OCI-LY3 (cell line): ENCODE results near the gene SERPING1.

Experiments
- H2AFZ ChIP-seq: fragments of 200-600, 300-600 bp; shearing (Covaris generic); 2 replicates; pipeline ENCODE4 v1.6.0; 2014; ENCODE audit warnings: antibody characterized with exemption, low read depth, low read length
- H3K27ac ChIP-seq: fragments of 200-600, 300-600 bp; sonication (generic); 2 replicates; pipeline ENCODE4 v1.5.1; 2014; ENCODE audit warnings: mild to moderate bottlenecking, low read length, moderate library complexity, mixed read lengths
- H3K27me3 ChIP-seq: fragments of 200-600, 300-600 bp; sonication (generic); 2 replicates; pipeline ENCODE4 v1.6.1; 2014; ENCODE audit warnings: low read depth, low read length, mixed read lengths
- H3K36me3 ChIP-seq: fragments of 200-600, 300-600 bp; sonication (generic); replicated peaks from 2 replicates; pipeline ENCODE3; 2014; ENCODE audit warnings: low read depth, low read length, mixed read lengths
- H3K4me1 ChIP-seq: fragments of 300-600, 200-600 bp; sonication (generic); 2 replicates; pipeline ENCODE4 v1.6.1; 2014; ENCODE audit warnings: low read length, mixed read lengths
- H3K4me2 ChIP-seq: fragments of 200-600, 300-600 bp; sonication (generic); 2 replicates; pipeline ENCODE4 v1.6.1; 2014; ENCODE audit warnings: low read length, mixed read lengths
- H3K4me3 ChIP-seq: fragments of 300-600, 200-600 bp; sonication (generic); 2 replicates; pipeline ENCODE4 v1.5.1; 2014; ENCODE audit warnings: antibody characterized with exemption, mild to moderate bottlenecking, low read length, moderate library complexity
- H3K79me2 ChIP-seq: fragments of 300-600, 200-600 bp; shearing (Covaris generic); 2 replicates; pipeline ENCODE4 v1.6.1; 2014; ENCODE audit warnings: mild to moderate bottlenecking, low read length, mixed read lengths
- H3K9ac ChIP-seq: fragments of 300-600, 200-600 bp; shearing (Covaris generic); 2 replicates; pipeline ENCODE4 v1.6.0; 2014; ENCODE audit warnings: mild to moderate bottlenecking, low read length, moderate library complexity
- H3K9me3 ChIP-seq: fragments of 200-600, 300-600 bp; shearing (Covaris generic); 2 replicates; pipeline ENCODE4 v1.6.1; 2014; ENCODE audit warnings: low read length, mixed read lengths; ENCODE audit not compliant: insufficient read depth
- H4K20me1 ChIP-seq: fragments of 200-600, 300-600 bp; sonication (generic); 2 replicates; pipeline ENCODE4 v1.6.1; 2016; ENCODE audit warnings: low read length, mixed read lengths; ENCODE audit not compliant: insufficient read depth
- CTCF ChIP-seq: fragments of 200-600, 300-600 bp; sonication (generic); IDR thresholded peaks from 2 replicates; pipeline ENCODE4 v1.5.1; 2014; ENCODE audit warnings: antibody characterized with exemption, low read length, low read depth
- EZH2phosphoT487 ChIP-seq: fragments of 200-600 bp; shearing (Covaris generic); IDR thresholded peaks from 2 replicates; pipeline ENCODE4 v1.6.1; 2018; ENCODE audit warnings: antibody characterized with exemption, mixed run types, low read depth

SERPING1 gene

DNA sequence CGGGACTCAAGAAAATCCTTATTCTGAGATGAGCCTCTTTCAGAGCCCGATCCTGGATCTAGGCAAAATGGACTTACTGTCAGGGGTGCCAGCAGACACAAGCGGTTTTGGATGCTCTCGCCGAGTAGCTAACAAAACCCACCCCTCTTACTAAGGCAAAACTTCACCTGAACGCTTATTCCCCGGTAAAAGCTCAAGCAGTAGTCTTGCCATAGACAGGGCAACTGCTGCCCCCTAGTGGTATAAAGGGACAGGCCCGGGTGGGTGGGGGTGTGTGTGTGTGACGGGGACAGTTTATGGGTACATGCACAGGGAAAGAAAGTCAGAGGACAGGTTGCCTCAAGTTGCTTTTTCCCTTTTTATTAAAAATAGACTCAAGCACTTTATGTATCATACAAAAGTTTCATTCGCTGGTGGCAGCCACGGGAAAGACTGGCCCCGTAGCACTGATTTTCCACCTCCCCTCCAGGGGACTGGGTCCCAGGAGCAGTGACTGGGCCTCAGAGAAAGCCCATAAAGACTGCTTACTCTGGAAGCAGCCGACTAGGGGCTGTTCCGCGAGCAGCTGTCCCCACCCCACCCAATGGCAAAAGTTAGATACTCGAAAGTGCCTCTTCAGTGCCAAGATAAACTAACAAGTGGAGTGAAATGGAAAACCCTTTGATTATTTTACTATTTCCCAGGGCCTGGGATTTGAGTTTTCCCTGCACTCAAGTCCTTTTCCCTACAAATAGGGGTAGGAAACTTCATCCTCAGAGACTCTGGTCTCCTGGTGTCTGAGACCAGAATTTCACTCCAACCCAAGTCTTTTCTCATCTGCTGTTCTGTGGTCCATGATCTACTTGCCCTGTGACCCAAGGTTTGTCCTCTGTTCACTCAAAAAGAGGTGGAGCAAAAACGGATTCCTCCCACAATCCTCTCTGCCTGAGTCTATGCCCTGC, 47.5 kb downstream of the SERPING1 start:
- TF ChIP-seq EZH2phosphoT487 (no peak), CTCF (peak; percentile 96)
- Histone ChIP-seq H3K9me3 (no peaks in the 10 kb centered on the region), H3K27ac (no peak overlapping the region), H2AFZ (peak overlapping the region; percentile 49), H3K36me3 (no peaks in the 10 kb centered on the region), H3K4me3 (peak overlapping the region; percentile 68), H3K79me2 (no peaks in the 10 kb centered on the region), H3K9ac (peak overlapping the region; percentile 41), H4K20me1 (no peaks in the 10 kb centered on the region), H3K27me3 (peaks cover 35% of the 10 kb centered on the region), H3K4me2 (peak overlapping the region; percentile 81), H3K4me1 (peaks cover 46% of the 10 kb centered on the region)

- Histone ChIP-seq H3K27me3 (peaks cover 35% of the 10 kb centered on the region), H3K4me1 (peaks cover 41% of the 10 kb centered on the region), H3K36me3 (no peaks in the 10 kb centered on the region), H3K4me2 (no peak overlapping the region), H3K9ac (no peak overlapping the region), H3K4me3 (no peak overlapping the region), H3K9me3 (no peaks in the 10 kb centered on the region), H2AFZ (no peak overlapping the region), H3K27ac (no peak overlapping the region), H3K79me2 (no peaks in the 10 kb centered on the region), H4K20me1 (no peaks in the 10 kb centered on the region)
- TF ChIP-seq CTCF (no peak), EZH2phosphoT487 (no peak)
Measured at GRCh38 chr11:57645689-57646085, 48.2 kb downstream of the SERPING1 start.

GRCh38 chr11:57646194-57646798, 48.8 kb downstream of the SERPING1 start:
- H3K79me2 ChIP-seq: no peaks in the 10 kb centered on the region
- peaks cover 35% of the 10 kb centered on the region for H3K4me1 ChIP-seq
- no peak overlapping the region for H3K27ac ChIP-seq
- peaks cover 35% of the 10 kb centered on the region for H3K27me3 ChIP-seq
- no peaks in the 10 kb centered on the region for H3K9me3 ChIP-seq
- no peak overlapping the region for H3K4me3 ChIP-seq
- no peaks in the 10 kb centered on the region for H4K20me1 ChIP-seq
- no peak overlapping the region for H3K4me2 ChIP-seq
- H3K36me3 ChIP-seq: no peaks in the 10 kb centered on the region
- H2AFZ ChIP-seq: no peak overlapping the region
- no peak overlapping the region for H3K9ac ChIP-seq
- TF ChIP-seq EZH2phosphoT487: no peak
- no peak for TF ChIP-seq CTCF

- H4K20me1 ChIP-seq: no peaks in the 10 kb centered on the region
- no peaks in the 10 kb centered on the region for H3K79me2 ChIP-seq
Measured at GRCh38 chr11:57646799-57647303, 49.4 kb downstream of the SERPING1 start.

More at GRCh38 chr11:57646799-57647303, 49.4 kb downstream of the SERPING1 start:
- H3K36me3 ChIP-seq: no peaks in the 10 kb centered on the region
- H3K4me3 ChIP-seq: no peak overlapping the region
- no peak overlapping the region for H3K27ac ChIP-seq
- H2AFZ ChIP-seq: no peak overlapping the region
- H3K27me3 ChIP-seq: peaks cover 35% of the 10 kb centered on the region
- TF ChIP-seq CTCF (no peak), EZH2phosphoT487 (no peak)
- peaks cover 34% of the 10 kb centered on the region for H3K4me1 ChIP-seq
- H3K9me3 ChIP-seq: no peaks in the 10 kb centered on the region
- H3K9ac ChIP-seq: no peak overlapping the region
- no peak overlapping the region for H3K4me2 ChIP-seq
